Hepatocyte (in vitro differentiated cells): ENCODE results near the gene TCOF1. TPM values are rescaled to one million over a fixed set of nuclear protein-coding genes. Genes with fewer than 3 reads are reported as not detected.

Experiments
- DNase-seq: peaks from one replicate; pipeline ENCODE4 v3.0.0-alpha.2; 2016; ENCODE audit warnings: low spot score
- H2AFZ ChIP-seq: fragments of 200-600 bp; sonication (generic); 2 replicates; pipeline ENCODE4 v1.6.0; 2016; ENCODE audit warnings: antibody characterized with exemption, mild to moderate bottlenecking
- H3K27ac ChIP-seq: fragments of 200-600 bp; sonication (generic); 2 replicates; pipeline ENCODE4 v1.5.1; 2016; ENCODE audit warnings: mild to moderate bottlenecking
- H3K27me3 ChIP-seq: fragments of 200-600 bp; sonication (generic); 2 replicates; pipeline ENCODE4 v1.6.1; 2016
- H3K36me3 ChIP-seq: fragments of 200-600 bp; sonication (generic); replicated peaks from 2 replicates; pipeline ENCODE4 v1.5.1; 2016; ENCODE audit warnings: low read depth; ENCODE audit not compliant: insufficient read depth
- H3K4me1 ChIP-seq: fragments of 200-600 bp; sonication (generic); 2 replicates; pipeline ENCODE4 v1.5.1; 2016; ENCODE audit warnings: mild to moderate bottlenecking, moderate library complexity; ENCODE audit not compliant: insufficient read depth
- H3K4me2 ChIP-seq: fragments of 200-600 bp; sonication (generic); 2 replicates; pipeline ENCODE4 v1.6.0; 2016
- H3K4me3 ChIP-seq: fragments of 200-600 bp; sonication (generic); 2 replicates; pipeline ENCODE4 v1.5.1; 2016; ENCODE audit warnings: mild to moderate bottlenecking
- H3K79me2 ChIP-seq: fragments of 200-600 bp; sonication (generic); 2 replicates; pipeline ENCODE4 v1.6.0; 2017; ENCODE audit warnings: mild to moderate bottlenecking
- H3K9me2 ChIP-seq: fragments of 200-600 bp; sonication (generic); replicated peaks from 2 replicates; pipeline ENCODE4 v1.6.0; 2017; ENCODE audit warnings: mild to moderate bottlenecking; ENCODE audit not compliant: insufficient read depth
- H3K9me3 ChIP-seq: fragments of 200-600 bp; sonication (generic); 2 replicates; pipeline ENCODE4 v1.5.1; 2016; ENCODE audit warnings: low read depth, mild to moderate bottlenecking
- H4K20me1 ChIP-seq: fragments of 200-600 bp; sonication (generic); 2 replicates; pipeline ENCODE4 v1.6.0; 2016; ENCODE audit warnings: mild to moderate bottlenecking; ENCODE audit not compliant: insufficient read depth, poor library complexity, severe bottlenecking
- EZH2 ChIP-seq: fragments of 200-600 bp; sonication (generic); IDR thresholded peaks from 2 replicates; pipeline ENCODE4 v1.6.1; 2016; ENCODE audit warnings: antibody characterized with exemption, mild to moderate bottlenecking, borderline replicate concordance
- EZH2phosphoT487 ChIP-seq: fragments of 200-600 bp; sonication (generic); IDR thresholded peaks from one replicate; pipeline ENCODE4 v1.6.1; 2018; ENCODE audit warnings: antibody characterized with exemption, mild to moderate bottlenecking, low read depth, moderate library complexity; ENCODE audit not compliant: unreplicated experiment, severe bottlenecking
- WGBS: methylation state at CpG from one replicate; pipeline ENCODE4 v1.1.6; 2016; ENCODE audit warnings: low lambda C conversion rate; ENCODE audit errors: missing lambda C conversion rate; 5-methylcytosine and 5-hydroxymethylcytosine counted together
- polyA plus RNA-seq: library from polyadenylated mRNA; unstranded; fragments of >200 nt; fragmentation: Nextera tagmentation; extraction: Ambion mirVana; gene quantifications from 2 replicates; pipeline ENCODE4 v1.2.1, GENCODE V29; 2016
- total RNA-seq: library from RNA; depleted of rRNA; stranded (reverse); fragments of >200 nt; gene quantifications from 2 replicates; pipeline ENCODE4 v1.2.3, GENCODE V29; 2014
- TF ChIP-seq, protein P1 (sequence below): fragments of 200-600 bp; sonication (generic); IDR thresholded peaks from 2 replicates; pipeline ENCODE4 v1.5.1; 2016; ENCODE audit warnings: antibody characterized with exemption, mild to moderate bottlenecking; ENCODE audit not compliant: poor library complexity

Gene TCOF1
- total and polyA plus RNA-seq, 2 experiments from 2014 or later: 19.9 to 24.0 TPM

- peak; percentile 86 for DNase-seq
- H3K4me1 ChIP-seq: peaks cover 5% of the 10 kb centered on the region
- TF ChIP-seq EZH2: no peak
- TF ChIP-seq, protein P1, sequence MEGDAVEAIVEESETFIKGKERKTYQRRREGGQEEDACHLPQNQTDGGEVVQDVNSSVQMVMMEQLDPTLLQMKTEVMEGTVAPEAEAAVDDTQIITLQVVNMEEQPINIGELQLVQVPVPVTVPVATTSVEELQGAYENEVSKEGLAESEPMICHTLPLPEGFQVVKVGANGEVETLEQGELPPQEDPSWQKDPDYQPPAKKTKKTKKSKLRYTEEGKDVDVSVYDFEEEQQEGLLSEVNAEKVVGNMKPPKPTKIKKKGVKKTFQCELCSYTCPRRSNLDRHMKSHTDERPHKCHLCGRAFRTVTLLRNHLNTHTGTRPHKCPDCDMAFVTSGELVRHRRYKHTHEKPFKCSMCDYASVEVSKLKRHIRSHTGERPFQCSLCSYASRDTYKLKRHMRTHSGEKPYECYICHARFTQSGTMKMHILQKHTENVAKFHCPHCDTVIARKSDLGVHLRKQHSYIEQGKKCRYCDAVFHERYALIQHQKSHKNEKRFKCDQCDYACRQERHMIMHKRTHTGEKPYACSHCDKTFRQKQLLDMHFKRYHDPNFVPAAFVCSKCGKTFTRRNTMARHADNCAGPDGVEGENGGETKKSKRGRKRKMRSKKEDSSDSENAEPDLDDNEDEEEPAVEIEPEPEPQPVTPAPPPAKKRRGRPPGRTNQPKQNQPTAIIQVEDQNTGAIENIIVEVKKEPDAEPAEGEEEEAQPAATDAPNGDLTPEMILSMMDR: no peak
- no peak for TF ChIP-seq EZH2phosphoT487
- H3K4me3 ChIP-seq: no peak overlapping the region
- peak overlapping the region; percentile 75 for H3K27ac ChIP-seq
- no peaks in the 10 kb centered on the region for H3K36me3 ChIP-seq
- H3K27me3 ChIP-seq: no peaks in the 10 kb centered on the region
- H2AFZ ChIP-seq: no peak overlapping the region
- 56% methylated on average over 4 of the region's 4 CpGs for WGBS
- no peaks in the 10 kb centered on the region for H3K9me3 ChIP-seq
- no peaks in the 10 kb centered on the region for H4K20me1 ChIP-seq
- H3K79me2 ChIP-seq: no peaks in the 10 kb centered on the region
- no peaks in the 10 kb centered on the region for H3K9me2 ChIP-seq
- H3K4me2 ChIP-seq: peak overlapping the region; percentile 63
These were observed 53.2 kb downstream of the TCOF1 start for GRCh38 chr5:150410524-150411244.

DNA sequence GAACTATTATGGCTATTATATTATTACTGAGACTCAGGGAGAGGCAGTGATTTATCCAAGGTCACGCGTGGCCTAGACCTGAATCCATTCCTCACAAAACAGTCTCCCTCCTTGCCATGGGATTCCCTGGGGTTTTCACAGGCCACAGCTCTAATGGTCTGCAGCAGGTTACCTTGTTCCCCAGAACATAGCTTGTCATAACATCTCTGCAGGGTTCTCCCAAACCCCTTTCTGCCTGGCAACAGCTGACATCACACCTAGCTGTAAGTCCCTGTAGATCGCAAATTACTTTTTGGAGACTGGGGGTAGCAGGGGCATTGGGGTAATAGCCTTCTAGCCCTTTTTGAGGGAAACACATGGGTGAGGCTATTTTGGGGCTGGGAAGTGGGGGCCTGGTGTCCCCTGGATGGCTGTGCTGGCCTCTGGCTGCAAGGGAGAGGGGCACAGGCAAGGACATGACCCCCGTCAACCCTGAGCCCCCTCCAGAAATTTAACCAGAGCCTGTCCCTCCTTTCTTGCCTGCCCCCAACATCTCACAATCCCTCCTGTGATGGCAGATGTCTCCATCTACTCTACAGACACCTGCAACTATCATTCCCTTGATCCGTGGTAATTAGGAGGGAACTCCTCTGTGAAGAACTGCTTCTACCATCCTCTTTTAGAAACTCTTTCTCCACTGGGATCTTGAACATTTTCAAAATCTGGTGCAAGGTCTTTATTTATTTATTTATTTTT lies 53.9 kb downstream of the TCOF1 start:
- Histone ChIP-seq H3K4me2 (peak overlapping the region; percentile 60), H4K20me1 (no peaks in the 10 kb centered on the region), H3K27ac (peak overlapping the region; percentile 80), H3K36me3 (no peaks in the 10 kb centered on the region), H3K79me2 (no peaks in the 10 kb centered on the region), H3K4me3 (no peak overlapping the region), H3K9me3 (no peaks in the 10 kb centered on the region), H3K27me3 (no peaks in the 10 kb centered on the region), H2AFZ (no peak overlapping the region), H3K4me1 (peaks cover 5% of the 10 kb centered on the region), H3K9me2 (no peaks in the 10 kb centered on the region)
- WGBS: 94% methylated on average over 5 of the region's 5 CpGs
- TF ChIP-seq EZH2phosphoT487: no peak
- TF ChIP-seq, protein P1: no peak
- TF ChIP-seq EZH2: no peak
- peak; percentile 34 for DNase-seq

DNA sequence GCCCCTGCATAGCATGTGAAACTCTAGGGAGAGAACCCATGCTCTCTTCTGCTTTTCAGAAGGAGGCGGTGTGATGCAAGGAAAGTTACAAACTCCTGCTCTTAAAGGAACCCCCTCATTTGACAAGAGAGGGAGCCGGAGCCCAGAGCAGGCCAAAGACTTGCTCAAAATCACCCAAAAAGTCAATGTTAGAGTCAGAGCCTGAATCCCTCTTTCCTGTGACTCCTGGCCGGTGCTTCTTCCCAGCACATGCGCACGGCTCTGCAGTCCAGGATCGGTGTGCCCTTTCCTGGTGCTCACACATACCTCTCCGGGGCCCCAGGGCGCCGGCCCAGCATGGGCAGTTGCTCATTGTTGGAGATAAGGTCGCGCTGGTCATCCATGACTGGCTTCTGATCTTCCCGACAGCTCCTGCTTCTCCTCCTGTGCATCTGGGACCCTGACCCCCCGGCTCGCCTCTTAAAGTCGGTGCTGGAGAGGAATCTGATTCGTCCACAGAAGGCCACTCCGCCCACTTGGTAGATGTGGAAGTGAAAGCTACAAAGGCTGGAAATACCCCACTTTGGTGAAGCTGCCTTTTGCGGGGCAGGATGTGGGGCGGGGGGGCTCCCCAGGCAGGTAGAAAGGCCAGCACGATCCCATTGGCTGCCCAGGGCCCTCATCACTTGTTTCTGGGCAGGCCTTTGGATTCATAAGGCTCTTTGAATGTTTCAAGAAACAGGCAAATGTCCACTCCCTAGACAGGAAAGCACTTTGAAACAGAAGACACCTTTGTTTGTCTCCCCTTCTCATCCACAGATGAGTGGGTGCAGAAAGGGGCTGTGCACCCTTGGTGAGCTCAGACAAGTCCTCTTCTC lies 55.0 kb downstream of the TCOF1 start, which contains the start of gene CD74:
Gene CD74, minus strand, starts transcription at position 592 of the 857 bp plus-strand sequence. Its CDS starts 161 bp downstream, at position 431.
- WGBS: 23% methylated on average over 20 of the region's 20 CpGs
- Histone ChIP-seq H3K36me3 (no peaks in the 10 kb centered on the region), H2AFZ (peak within 1 kb of the TSS; percentile 20), H4K20me1 (no peaks in the 10 kb centered on the region), H3K4me1 (peaks cover 5% of the 10 kb centered on the region), H3K4me3 (no peak within 1 kb of the TSS), H3K79me2 (no peaks in the 10 kb centered on the region), H3K4me2 (peak within 1 kb of the TSS; percentile 60), H3K27ac (peak within 1 kb of the TSS; percentile 80), H3K9me2 (no peaks in the 10 kb centered on the region), H3K9me3 (no peaks in the 10 kb centered on the region), H3K27me3 (no peaks in the 10 kb centered on the region)
- DNase-seq: peak; percentile 85
- TF ChIP-seq EZH2phosphoT487 (no peak), EZH2 (no peak)
- TF ChIP-seq, protein P1: no peak
